Measurements from ENCODE around the gene WDR64.

The WDR64 gene

DNA sequence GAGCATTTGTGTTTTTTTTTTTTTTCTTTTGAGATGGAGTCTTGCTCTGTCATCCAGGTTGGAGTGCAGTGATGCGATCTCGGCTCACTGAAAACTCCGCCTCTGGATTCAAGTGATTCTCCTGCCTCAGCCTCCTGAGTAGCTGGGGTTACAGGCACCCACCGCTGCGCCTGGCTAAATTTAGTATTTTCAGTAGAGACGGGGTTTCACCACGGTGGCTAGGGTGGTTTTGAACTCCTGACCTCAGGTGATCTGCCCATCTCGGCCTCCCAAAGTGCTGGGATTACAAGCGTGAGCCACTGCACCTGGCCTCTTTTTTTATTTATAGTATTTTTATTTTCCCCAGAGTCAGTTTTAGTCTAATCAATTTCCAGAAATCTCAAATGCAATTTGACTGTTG is 174.5 kb downstream of the WDR64 start:
- in situ Hi-C loops (cut with MboI; ENCODE audit: low sequenced_read_pairs), result loop anchor here (25.0 kb wide), 1 partner anchor 189 kb away; the partner anchor contains the start of genes CHML and OPN3

DNA sequence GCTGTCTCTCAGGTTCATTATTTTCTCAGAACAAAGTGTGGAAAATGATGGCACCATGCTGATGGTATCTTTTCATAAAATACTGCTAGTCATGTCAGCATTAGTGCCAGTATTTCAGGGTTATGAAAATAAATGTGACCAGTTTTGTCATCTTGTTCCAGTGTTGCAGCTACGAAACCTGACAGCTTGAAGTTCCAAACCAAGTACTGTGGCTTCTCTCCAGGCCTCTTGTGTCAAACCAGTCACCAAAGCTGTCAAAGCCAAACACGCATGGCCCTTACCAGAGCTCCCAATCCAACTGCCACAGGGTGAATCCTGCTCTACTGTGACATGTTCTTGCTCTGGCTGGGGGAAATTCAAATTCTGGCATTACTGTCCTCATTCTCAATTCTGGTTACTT is 175.2 kb downstream of the WDR64 start:
- in situ Hi-C loops (cut with MboI; ENCODE audit: low sequenced_read_pairs), result loop anchor here (25.0 kb wide), 1 partner anchor 190 kb away; the partner anchor contains the start of genes CHML and OPN3

DNA sequence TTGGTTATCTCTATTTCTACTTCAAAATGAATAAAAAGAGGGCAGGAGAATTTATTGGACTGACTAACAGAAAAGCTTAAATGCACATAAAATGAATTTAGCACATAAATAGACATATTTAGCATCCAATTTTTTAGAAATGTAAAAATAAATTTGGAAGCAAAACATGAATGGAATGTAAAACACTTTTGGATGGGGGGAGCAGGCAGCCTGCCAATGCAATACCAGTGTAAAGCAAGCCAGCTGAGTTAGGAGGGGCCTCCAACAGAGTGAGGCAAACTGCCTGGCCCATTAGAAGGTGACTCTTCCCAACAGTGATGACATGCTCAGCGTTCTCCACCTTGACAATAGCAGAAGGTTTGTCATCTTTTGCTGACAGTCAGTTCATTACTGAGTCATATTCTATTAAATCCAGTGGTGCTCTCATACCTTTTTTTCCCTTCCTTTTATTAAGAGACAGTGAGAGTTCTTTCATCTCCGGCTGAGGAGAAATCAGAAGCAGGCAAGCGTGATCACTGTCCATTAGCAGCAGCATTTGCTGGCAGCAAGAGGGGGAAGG is 176.5 kb downstream of the WDR64 start:
- in situ Hi-C loops (cut with MboI; ENCODE audit: low sequenced_read_pairs), result loop anchor here (25.0 kb wide), 1 partner anchor 191 kb away; the partner anchor contains the start of genes CHML and OPN3

DNA sequence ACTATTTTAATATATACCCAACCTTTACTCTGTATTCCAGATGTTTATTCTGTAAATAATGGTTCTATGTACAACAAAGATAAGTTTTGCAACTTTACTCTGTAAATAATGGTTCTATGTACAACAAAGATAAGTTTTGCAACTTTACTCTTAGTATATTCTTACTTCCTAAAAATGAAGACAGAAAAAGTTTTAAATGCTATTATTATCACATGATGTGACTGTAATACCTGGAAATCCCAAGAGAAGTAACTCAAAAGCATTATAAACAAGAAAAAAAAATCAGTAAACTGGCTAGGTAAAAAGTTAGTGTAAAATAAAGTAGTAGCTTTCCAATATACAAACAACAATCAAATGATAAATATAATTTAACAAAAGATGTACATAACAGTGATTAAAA is 177.4 kb downstream of the WDR64 start:
- in situ Hi-C loops (cut with MboI; ENCODE audit: low sequenced_read_pairs), result loop anchor here (25.0 kb wide), 1 partner anchor 192 kb away; the partner anchor contains the start of genes CHML and OPN3

- in situ Hi-C loops (cut with MboI; ENCODE audit: low sequenced_read_pairs), result loop anchor here (25.0 kb wide), 1 partner anchor 198 kb away; the partner anchor contains the start of genes CHML and OPN3
These were observed 182.8 kb downstream of the WDR64 start for GRCh38 chr1:241834733-241835377.

DNA sequence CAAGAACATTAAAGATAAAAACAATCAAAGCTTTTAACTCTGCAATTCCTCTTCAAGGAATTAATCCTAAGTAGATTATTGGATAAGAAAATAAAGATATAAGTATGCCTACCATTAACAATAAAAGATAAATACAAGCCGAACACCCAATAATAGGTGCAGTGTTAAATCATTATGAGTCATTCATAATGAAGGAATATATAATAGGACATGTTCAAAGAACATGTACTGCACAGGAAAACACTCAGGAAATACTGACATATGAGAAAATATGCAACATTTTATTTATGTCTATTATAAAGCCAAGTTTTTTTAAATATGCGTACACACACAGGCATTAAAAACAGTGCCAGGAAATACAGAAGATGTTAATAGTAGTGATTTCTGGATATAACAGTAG is 184.9 kb downstream of the WDR64 start:
- in situ Hi-C loops (cut with MboI; ENCODE audit: low sequenced_read_pairs), result loop anchor here (25.0 kb wide), 1 partner anchor 200 kb away; the partner anchor contains the start of genes CHML and OPN3

DNA sequence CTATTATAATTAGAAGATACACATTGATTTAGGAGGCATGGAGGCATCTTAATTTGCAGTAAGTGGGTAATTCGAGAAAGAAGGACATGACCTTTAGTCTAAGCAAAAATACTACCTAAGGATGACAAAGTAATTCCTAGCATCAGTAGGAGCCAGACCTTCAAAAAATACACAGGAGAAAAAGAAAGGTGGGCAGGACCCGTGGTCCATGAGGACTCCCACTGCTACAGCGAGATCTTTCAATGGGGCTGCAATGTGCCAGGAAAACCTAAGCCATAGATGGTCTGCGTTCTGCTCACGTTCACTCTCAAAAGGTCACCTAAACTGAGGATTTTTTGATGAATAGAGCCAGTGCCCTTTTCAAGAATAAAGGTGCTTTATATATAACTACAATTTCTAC is 185.3 kb downstream of the WDR64 start:
- in situ Hi-C loops (cut with MboI; ENCODE audit: low sequenced_read_pairs), result loop anchor here (25.0 kb wide), 1 partner anchor 200 kb away; the partner anchor contains the start of genes CHML and OPN3

GRCh38 chr1:241837901-241838300 is 185.8 kb downstream of the WDR64 start:
- in situ Hi-C loops (cut with MboI; ENCODE audit: low sequenced_read_pairs), result loop anchor here (25.0 kb wide), 1 partner anchor 201 kb away; the partner anchor contains the start of genes CHML and OPN3

- in situ Hi-C loops (cut with MboI; ENCODE audit: low sequenced_read_pairs), result loop anchor here (25.0 kb wide), 1 partner anchor 202 kb away; the partner anchor contains the start of genes CHML and OPN3
These were observed 186.8 kb downstream of the WDR64 start for GRCh38 chr1:241838897-241839296.

DNA sequence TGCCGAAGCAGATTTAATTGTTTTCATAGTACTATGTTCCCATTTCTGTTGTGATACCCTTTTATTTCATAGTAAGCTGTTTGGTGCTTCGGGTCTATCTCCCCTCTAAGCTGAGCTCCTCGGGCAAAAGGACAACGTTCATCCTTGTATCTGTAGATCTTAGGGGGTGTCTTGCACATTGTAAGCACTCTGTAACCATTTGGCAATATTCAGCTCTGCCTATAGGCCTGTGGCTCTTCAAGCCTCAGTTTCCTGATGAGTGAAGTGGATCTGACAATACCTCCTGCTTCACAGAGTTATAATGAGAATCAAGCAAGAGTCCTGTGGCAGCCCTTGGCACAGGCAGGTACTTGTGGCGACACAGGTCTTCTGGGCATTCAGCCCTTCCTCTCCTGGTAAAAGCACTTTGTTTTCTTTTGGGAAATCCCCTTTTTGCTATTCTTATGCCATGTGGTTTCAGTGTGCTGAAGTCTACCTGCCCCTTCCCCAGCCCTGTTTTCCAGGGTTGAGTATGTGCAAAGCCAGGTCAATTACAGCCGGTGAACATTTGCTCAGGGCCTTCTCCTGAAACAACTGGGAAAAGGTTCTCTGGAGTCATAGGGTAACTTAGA is 187.4 kb downstream of the WDR64 start:
- in situ Hi-C loops (cut with MboI; ENCODE audit: low sequenced_read_pairs), result loop anchor here (25.0 kb wide), 1 partner anchor 202 kb away; the partner anchor contains the start of genes CHML and OPN3

- in situ Hi-C loops (cut with MboI; ENCODE audit: low sequenced_read_pairs), result loop anchor here (25.0 kb wide), 1 partner anchor 203 kb away; the partner anchor contains the start of genes CHML and OPN3
These were observed 188.1 kb downstream of the WDR64 start for GRCh38 chr1:241840164-241840563.

DNA sequence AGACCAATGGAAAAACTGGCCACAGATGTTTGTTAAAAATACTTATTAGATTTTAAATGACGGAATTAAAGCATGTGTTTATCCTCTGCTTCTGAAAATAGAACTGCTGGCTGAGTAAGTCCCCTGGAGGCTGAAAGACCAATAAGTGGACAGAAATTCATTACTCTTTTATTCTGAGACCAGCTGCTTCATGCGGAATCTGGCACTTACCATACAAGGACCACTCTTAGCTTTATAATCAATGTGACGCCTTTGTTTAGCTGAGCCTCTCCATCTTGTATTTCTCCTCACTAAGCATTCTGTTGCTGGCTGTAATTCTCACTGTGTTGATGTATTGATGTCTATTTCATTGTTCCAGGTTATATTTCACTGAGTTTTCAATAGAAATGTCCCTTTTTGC is 189.6 kb downstream of the WDR64 start:
- in situ Hi-C loops (cut with MboI; ENCODE audit: low sequenced_read_pairs), result loop anchor here (25.0 kb wide), 1 partner anchor 204 kb away; the partner anchor contains the start of genes CHML and OPN3

DNA sequence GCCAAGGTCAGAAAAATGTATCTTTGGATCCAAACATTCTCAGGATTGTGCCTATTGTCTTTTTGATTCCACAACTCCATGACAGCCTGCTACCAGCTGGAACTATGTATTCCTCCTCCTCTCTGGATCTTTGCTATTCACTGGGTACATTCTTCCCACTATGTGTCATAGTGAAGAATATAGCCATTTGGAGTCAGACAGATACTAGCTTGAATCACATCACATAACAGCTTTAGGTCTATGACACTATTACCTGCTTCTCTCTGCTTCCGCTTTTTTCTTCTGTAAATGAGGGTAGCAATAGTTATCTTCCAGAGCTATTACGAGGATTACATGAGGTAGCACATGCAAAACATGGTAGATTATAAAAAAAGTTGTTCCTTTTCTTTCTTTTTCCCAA is 190.5 kb downstream of the WDR64 start:
- in situ Hi-C loops (cut with MboI; ENCODE audit: low sequenced_read_pairs), result loop anchor here (25.0 kb wide), 1 partner anchor 205 kb away; the partner anchor contains the start of genes CHML and OPN3

DNA sequence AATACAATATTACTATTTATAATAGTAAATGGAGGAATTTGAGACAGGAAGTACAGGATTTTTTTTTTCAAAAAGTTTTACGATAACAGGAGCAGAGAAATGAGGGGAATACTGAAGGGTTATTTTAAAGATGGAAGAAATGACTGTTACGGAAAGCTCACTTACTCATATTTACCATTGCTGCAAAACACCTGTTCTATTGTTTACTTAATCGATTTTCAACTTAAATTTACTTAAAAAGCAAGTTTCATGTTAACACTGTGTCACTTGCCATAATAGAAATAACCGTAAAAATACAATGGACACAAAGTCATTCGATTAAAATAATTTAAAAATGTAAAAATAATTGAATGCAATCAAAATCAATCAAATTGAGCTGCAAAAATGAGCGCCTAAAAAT is 192.5 kb downstream of the WDR64 start:
- in situ Hi-C loops (cut with MboI; ENCODE audit: low sequenced_read_pairs), result loop anchor here (25.0 kb wide), 1 partner anchor 207 kb away; the partner anchor contains the start of genes CHML and OPN3

DNA sequence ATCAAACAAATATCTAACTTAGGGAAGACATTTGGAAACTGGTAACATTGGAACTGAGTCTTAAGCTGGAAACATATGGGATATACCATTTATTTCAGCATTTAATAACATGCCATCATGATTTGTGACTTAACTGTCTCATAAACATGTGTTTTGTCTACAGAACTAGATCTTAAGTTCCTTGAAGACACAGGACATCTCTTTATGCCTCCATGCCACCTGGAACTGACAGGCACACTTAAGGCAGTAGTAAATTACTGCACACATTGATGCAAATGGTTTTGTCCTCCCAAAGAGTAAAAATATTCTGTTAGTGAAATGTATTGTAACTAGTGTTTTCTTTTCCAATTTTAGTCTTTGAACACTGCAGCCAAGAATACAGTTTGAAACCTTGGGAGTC is 194.3 kb downstream of the WDR64 start:
- in situ Hi-C loops (cut with MboI; ENCODE audit: low sequenced_read_pairs), result loop anchor here (25.0 kb wide), 1 partner anchor 209 kb away; the partner anchor contains the start of genes CHML and OPN3

DNA sequence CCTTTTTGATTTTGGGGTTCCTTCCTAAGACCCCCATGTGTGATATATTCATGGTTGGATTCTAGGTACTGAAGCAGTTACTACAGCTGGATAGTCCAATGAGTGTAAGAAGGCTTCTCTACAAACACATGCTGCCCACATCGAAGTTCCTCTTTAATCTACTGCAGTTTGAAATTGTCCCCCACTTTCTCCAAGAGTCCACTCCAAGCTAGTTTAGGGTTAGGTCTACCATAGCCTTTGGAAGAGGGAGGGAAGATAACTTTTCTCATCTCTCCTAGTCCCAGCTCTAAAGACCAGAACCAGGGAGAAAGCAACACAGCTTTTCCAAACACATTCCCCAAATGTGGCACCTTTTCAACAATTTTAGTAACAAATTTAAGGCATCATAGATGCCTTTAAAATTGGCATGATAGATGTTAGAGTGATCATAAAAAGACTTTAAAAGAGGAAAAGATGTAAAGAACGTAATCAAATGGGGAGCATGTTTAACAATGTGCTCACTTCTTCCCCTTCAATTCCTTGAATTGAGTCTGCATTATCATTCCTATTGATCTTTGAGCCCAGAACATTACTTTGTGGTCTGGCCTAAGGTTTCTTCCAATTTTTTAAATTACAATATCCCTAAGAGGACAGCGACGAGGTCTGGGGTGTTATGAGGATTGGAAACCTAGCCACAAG is 194.9 kb downstream of the WDR64 start:
- in situ Hi-C loops (cut with MboI; ENCODE audit: low sequenced_read_pairs), result loop anchor here (25.0 kb wide), 1 partner anchor 210 kb away; the partner anchor contains the start of genes CHML and OPN3

- in situ Hi-C loops (cut with MboI; ENCODE audit: low sequenced_read_pairs), result loop anchor here (25.0 kb wide), 1 partner anchor 210 kb away; the partner anchor contains the start of genes CHML and OPN3
These were observed 195.4 kb downstream of the WDR64 start for GRCh38 chr1:241847540-241847795.

GRCh38 chr1:241847796-241848685 is 196.0 kb downstream of the WDR64 start, which contains the start of gene EXO1:
Gene EXO1, plus strand, starts transcription at chr1:241848204. Its CDS starts 2,222 bp downstream, at chr1:241850426.
- in situ Hi-C loops (cut with MboI; ENCODE audit: low sequenced_read_pairs), result loop anchor here (25.0 kb wide), 1 partner anchor 211 kb away; the partner anchor contains the start of genes CHML and OPN3

GRCh38 chr1:241848686-241849344 is 196.7 kb downstream of the WDR64 start:
- in situ Hi-C loops (cut with MboI; ENCODE audit: low sequenced_read_pairs), result loop anchor here (25.0 kb wide), 1 partner anchor 212 kb away; the partner anchor contains the start of genes CHML and OPN3

Data from hTERT RPE-1 (cell line).